ENCODE measurements around the gene MME. TPM values are rescaled to one million over a fixed set of nuclear protein-coding genes. Genes with fewer than 3 reads are reported as not detected.

Gene MME
- total and polyA plus RNA-seq, 2 of the 8 experiments (the other 6 are each of a cell fraction or from before 2014, with no cell fraction given): 5.0 to 39.6 TPM

DNA sequence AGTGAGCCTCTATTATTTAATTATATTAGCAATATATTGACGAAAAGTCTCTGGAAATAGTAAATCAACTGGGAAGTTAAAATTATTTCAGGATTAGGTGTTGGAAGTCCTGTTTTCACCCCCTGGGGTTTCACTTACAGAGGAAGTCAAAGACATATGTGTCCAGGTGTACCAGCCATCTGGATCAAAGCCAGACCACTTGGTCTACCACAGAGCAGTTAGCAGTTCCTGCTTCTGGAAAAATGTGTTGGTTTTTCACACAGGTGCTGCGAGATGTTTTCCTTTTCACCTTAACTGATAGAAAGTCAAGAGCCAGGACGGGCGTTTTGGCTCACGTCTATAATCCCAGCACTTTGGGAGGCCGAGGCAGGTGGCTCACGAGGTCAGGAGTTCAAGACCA lies 13.1 kb downstream of the MME start:
- no peaks in the 10 kb centered on the region for H3K23me2 ChIP-seq (ENCODE audit: low read depth, low read length)
- CTCF ChIA-PET (ENCODE audit: partially characterized antibody): no interaction called here
- no peak overlapping the region for H2BK15ac ChIP-seq (ENCODE audit: low read length)
- H3K18ac ChIP-seq (ENCODE audit: extremely low read depth, low read length): no peak overlapping the region
- TF ChIP-seq SIRT6 (IDR thresholded peaks at IDR 0.05; ENCODE audit: low read length) (no peak), JUND (IDR thresholded peaks at IDR 0.05; ENCODE audit: low read length) (no peak), KDM5A (IDR thresholded peaks at IDR 0.05; ENCODE audit: low read length) (no peak), SIX5 (IDR thresholded peaks at IDR 0.05; ENCODE audit: low read depth, low read length) (no peak), HDAC6 (IDR thresholded peaks at IDR 0.05; ENCODE audit: low read depth, low read length) (no peak), CBX8 (IDR thresholded peaks at IDR 0.05; ENCODE audit: borderline replicate concordance, low read depth, low read length) (no peak), TAF7 (optimal IDR thresholded peaks at IDR 0.05; ENCODE audit: borderline replicate concordance, low read depth, low read length) (no peak), TCF12 (IDR thresholded peaks at IDR 0.05; ENCODE audit: low read depth, low read length) (no peak), FOSL1 (IDR thresholded peaks at IDR 0.05; ENCODE audit: insufficient read depth, low read depth, low read length) (no peak)
- TF ChIP-seq, protein P1, sequence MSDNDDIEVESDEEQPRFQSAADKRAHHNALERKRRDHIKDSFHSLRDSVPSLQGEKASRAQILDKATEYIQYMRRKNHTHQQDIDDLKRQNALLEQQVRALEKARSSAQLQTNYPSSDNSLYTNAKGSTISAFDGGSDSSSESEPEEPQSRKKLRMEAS (IDR thresholded peaks at IDR 0.05): no peak
- H2BK5ac ChIP-seq (ENCODE audit: low read depth, low read length): no peak overlapping the region
- DNase-seq (ENCODE audit: low read depth in 1 of 2, low spot score in 2 of 2) (no peak), FAIRE-seq (no peak)
- POLR2A ChIA-PET (ENCODE audit: partially characterized antibody): no interaction called here
- H4K5ac ChIP-seq (ENCODE audit: insufficient read length, low read depth, low read length): no peak overlapping the region
- H2BK20ac ChIP-seq (ENCODE audit: low read length): no peak overlapping the region
- no peaks in the 10 kb centered on the region for H3K79me1 ChIP-seq (ENCODE audit: low read depth, low read length)
- H3K4me2 ChIP-seq (ENCODE audit: insufficient read depth in 1 of 2, low read depth in 2 of 2, low read length in 2 of 2): no peak overlapping the region
- H2BK12ac ChIP-seq (ENCODE audit: low read depth, low read length): no peak overlapping the region
- no peak overlapping the region for H2BK120ac ChIP-seq (replicated peaks; ENCODE audit: low read depth, low read length)
- no peak overlapping the region for H4K8ac ChIP-seq (ENCODE audit: extremely low read depth, insufficient read depth, low read length)
- no peak overlapping the region for H2AFZ ChIP-seq (ENCODE audit: low read length)
- H3K36me3 ChIP-seq (ENCODE audit: control insufficient read depth in 2 of 4, insufficient read depth in 4 of 4, low read length in 3 of 4): no peaks in the 10 kb centered on the region
- H3K14ac ChIP-seq (ENCODE audit: insufficient read length): no peak overlapping the region
- no peaks in the 10 kb centered on the region for H3K9me3 ChIP-seq (ENCODE audit: insufficient read depth in 2 of 2, low read depth in 1 of 2, low read length in 1 of 2)
- no peak overlapping the region for H3K9ac ChIP-seq (replicated peaks in 1 of 4; ENCODE audit: extremely low read depth in 1 of 4, low read depth in 3 of 4, low read length in 3 of 4)
- H4K20me1 ChIP-seq (replicated peaks in 1 of 2; ENCODE audit: control insufficient read depth in 1 of 2, insufficient read depth in 2 of 2, low read length in 2 of 2): no peaks in the 10 kb centered on the region
- H3K27me3 ChIP-seq (replicated peaks in 1 of 4; ENCODE audit: control insufficient read depth in 3 of 4, extremely low read depth in 1 of 4, insufficient read depth in 3 of 4, low read length in 3 of 4): no peaks in the 10 kb centered on the region
- no peaks in the 10 kb centered on the region for H3K79me2 ChIP-seq (ENCODE audit: control insufficient read depth in 1 of 2, insufficient read depth in 2 of 2, low read length in 2 of 2)
- WGBS, 2 experiments (ENCODE audit: extremely low coverage in 1 of 2, insufficient coverage in 1 of 2, insufficient read length in 1 of 2, insufficient replicate concordance in 2 of 2, low coverage in 1 of 2, low lambda C conversion rate in 2 of 2, missing lambda C conversion rate in 1 of 2): 94% methylated on average over 7 of the region's 7 CpGs; no CpG with 5 or more reads in 1 of the 2 experiments
- no peak overlapping the region for H3K4me3 ChIP-seq (ENCODE audit: extremely low read depth in 1 of 4, insufficient read depth in 2 of 4, low read depth in 3 of 4, low read length in 4 of 4)
- no peak overlapping the region for H4K91ac ChIP-seq (replicated peaks; ENCODE audit: insufficient read length, low read length)
- H3K4me1 ChIP-seq (replicated peaks in 1 of 4; ENCODE audit: control insufficient read depth in 3 of 4, insufficient read depth in 4 of 4, low read length in 3 of 4): no peaks in the 10 kb centered on the region
- H3K23ac ChIP-seq (ENCODE audit: insufficient read length): no peak overlapping the region
- H3K4ac ChIP-seq (replicated peaks; ENCODE audit: insufficient read length, low read depth, low read length): no peak overlapping the region
- no peak overlapping the region for H3K27ac ChIP-seq (ENCODE audit: low read depth, low read length)
- no peak overlapping the region for H3K56ac ChIP-seq (replicated peaks; ENCODE audit: insufficient read length, low read depth, low read length)
- H2AK5ac ChIP-seq (ENCODE audit: low read depth, low read length): no peak overlapping the region

Measured in H1 (cell line).